ENCODE measurements around the gene C1GALT1C1L.
"Not testable (repeated sequence)": the region's sequence is repeated elsewhere in the genome, so short reads cannot be mapped to it uniquely, and the experiment has no call there.

- not testable (repeated sequence) for TF ChIP-seq POLR2A, CTCF (IDR thresholded peaks at IDR 0.05)
These were observed 21.9 kb upstream of the C1GALT1C1L start for GRCh38 chr2:43698140-43698539.
